IPS-18a (cell line): Measurements from ENCODE around the gene IL22RA1.
A peak's percentile ranks its signal among the peaks of the same experiment; 100 is the strongest.

Experiments
- H3K27ac ChIP-seq: one replicate; pipeline ENCODE4 v1.5.1; 2013; ENCODE audit warnings: low read length
- H3K27me3 ChIP-seq: one replicate; pipeline ENCODE4 v1.6.1; 2013; ENCODE audit warnings: mild to moderate bottlenecking, low read length; ENCODE audit not compliant: control insufficient read depth, insufficient read depth
- H3K36me3 ChIP-seq: one replicate; pipeline ENCODE4 v1.6.1; 2013; ENCODE audit warnings: low read depth, low read length; ENCODE audit not compliant: control insufficient read depth
- H3K4me1 ChIP-seq: one replicate; pipeline ENCODE4 v1.6.1; 2013; ENCODE audit warnings: low read depth, low read length; ENCODE audit not compliant: control insufficient read depth
- H3K4me3 ChIP-seq: one replicate; pipeline ENCODE4 v1.5.1; 2013; ENCODE audit warnings: low read length
- H3K9ac ChIP-seq: one replicate; pipeline ENCODE4 v1.6.1; 2013; ENCODE audit warnings: mild to moderate bottlenecking, low read length, moderate library complexity
- H3K9me3 ChIP-seq: one replicate; pipeline ENCODE4 v1.6.1; 2013; ENCODE audit warnings: low read depth, low read length; ENCODE audit not compliant: control insufficient read depth

IL22RA1 gene

DNA sequence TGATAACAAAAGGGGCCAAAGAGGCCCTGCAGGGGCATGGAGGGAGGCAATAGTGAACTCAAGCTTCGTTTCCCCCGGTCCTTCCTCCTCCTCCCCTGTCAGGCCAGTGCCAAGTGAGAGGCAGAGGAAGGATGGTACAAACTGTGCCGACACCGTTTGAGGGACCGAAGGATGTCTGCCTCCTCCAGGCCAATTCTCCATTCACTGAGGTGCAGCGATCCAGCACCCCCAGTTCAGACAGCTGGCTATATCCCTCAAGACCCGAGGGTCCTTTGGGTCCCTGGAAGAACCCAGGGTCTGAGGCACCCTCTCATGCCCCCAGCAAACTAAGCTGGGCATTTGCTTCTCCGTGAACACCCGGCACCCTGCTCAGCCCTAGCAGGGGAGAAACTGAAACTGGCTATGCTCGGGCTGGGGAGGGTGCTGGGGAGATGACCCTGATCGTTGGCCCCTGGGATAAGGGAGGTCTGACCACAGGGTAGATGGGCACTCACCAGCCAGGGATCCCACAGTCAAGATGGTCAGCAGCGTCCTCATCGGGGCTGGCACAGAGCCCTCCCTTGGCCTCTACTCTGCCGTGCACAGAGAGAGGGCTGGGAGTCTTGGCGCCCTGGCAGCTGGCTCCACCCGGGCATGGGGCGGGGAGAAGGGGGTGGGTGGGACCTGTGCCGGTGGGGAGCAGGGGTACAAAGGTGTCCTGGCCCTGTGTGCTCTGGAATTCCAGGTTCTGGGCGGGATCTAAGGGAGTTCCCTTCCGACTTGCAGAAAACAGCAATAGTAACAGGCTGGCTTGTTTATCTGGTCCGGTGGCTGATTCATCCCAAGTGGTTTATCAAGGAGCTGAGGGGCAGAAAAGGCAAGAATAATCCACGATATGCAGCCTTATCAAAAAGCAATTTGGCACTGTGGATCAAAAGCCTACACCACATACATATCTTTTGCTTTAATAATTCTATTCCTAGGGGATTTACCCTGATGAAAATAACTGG, at the start of gene IL22RA1:
IL22RA1 (minus strand) TSS at position 595 of the 989 bp plus-strand sequence; CDS start at position 537, 58 bp downstream.
- H3K36me3 ChIP-seq: no peaks in the 10 kb centered on the region
- no peak within 1 kb of the TSS for H3K4me3 ChIP-seq
- H3K27me3 ChIP-seq: no peaks in the 10 kb centered on the region
- no peak within 1 kb of the TSS for H3K27ac ChIP-seq
- H3K9me3 ChIP-seq: no peaks in the 10 kb centered on the region
- no peaks in the 10 kb centered on the region for H3K4me1 ChIP-seq
- no peak within 1 kb of the TSS for H3K9ac ChIP-seq

DNA sequence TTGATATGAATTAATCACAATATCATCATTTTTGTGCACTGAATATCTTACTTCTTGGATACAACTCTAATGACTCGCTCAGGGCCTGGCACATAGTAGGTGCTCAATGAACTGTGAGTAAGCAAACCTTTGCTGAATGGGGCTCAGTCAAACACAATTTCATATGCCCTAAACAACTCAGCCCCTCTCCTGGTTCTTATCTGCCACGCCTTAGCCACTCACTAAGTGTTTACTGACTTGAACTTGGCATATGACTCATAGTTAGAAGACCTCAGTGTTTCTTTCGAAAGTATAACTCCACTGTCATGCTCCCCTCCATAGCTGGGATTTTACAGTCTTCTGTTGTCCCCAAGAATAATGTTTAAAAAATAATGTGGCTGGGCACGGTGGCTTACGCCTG, 48.9 kb upstream of the IL22RA1 start:
- H3K9ac ChIP-seq: no peak overlapping the region
- no peaks in the 10 kb centered on the region for H3K9me3 ChIP-seq
- H3K4me3 ChIP-seq: no peak overlapping the region
- peaks cover 11% of the 10 kb centered on the region for H3K27me3 ChIP-seq
- H3K36me3 ChIP-seq: no peaks in the 10 kb centered on the region
- no peaks in the 10 kb centered on the region for H3K4me1 ChIP-seq
- no peak overlapping the region for H3K27ac ChIP-seq

DNA sequence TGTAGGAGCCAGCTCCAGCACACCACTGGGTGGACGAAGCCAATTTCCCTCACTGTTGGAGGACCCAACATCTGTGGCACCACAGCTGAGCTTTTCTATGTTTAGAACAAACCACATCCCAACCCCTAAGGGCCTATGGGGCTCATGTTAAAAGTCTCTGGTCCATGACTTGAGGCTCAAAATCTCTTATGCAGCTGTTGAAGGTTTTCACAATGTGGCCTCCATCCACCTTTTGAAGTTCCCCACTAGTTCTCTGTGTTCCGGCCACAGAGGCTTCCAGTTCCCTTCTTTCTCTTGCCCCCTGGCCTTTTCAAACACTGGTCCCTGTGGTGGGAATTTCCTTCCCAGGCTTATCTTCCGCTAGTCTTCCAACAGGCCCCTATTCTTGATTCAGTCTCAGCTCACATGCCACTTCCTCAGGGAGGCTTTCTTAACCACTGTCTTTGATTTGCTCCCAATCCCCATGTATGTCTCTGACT, 48.1 kb upstream of the IL22RA1 start:
- Histone ChIP-seq H3K27me3 (peaks cover 16% of the 10 kb centered on the region), H3K9me3 (no peaks in the 10 kb centered on the region), H3K9ac (no peak overlapping the region), H3K4me1 (peaks cover 5% of the 10 kb centered on the region), H3K36me3 (no peaks in the 10 kb centered on the region), H3K27ac (no peak overlapping the region), H3K4me3 (no peak overlapping the region)

DNA sequence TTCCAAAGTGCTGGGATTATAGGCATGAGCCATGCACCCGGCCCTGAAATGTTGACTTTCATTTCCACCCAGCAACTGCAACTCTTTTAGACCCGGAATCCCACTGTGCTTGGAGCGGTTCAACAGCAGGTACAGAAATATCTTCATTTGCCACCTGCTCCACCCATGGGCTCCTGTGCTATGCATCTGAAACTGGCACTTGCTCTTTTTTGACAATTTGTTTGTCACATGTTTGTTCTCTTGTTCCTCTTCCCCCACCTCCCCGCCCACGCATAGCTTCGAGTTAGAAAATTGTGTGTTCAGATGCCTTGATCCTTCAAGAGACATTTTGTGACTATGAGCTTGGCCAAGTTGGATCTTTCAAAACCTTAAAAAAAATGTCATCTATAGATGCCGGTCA, 46.6 kb upstream of the IL22RA1 start:
- Histone ChIP-seq H3K36me3 (no peaks in the 10 kb centered on the region), H3K9ac (no peak overlapping the region), H3K4me1 (peaks cover 5% of the 10 kb centered on the region), H3K4me3 (no peak overlapping the region), H3K27ac (no peak overlapping the region), H3K27me3 (peaks cover 16% of the 10 kb centered on the region), H3K9me3 (no peaks in the 10 kb centered on the region)

GRCh38 chr1:24186993-24187790, 44.3 kb upstream of the IL22RA1 start, which contains the start of gene IFNLR1:
TSS of gene IFNLR1 (minus strand) at chr1:24187289. CDS start at chr1:24187248, 41 bp downstream.
- peaks cover 16% of the 10 kb centered on the region for H3K27me3 ChIP-seq
- peak within 1 kb of the TSS; percentile 74 for H3K9ac ChIP-seq
- H3K4me3 ChIP-seq: peak within 1 kb of the TSS; percentile 79
- no peak within 1 kb of the TSS for H3K27ac ChIP-seq
- H3K9me3 ChIP-seq: no peaks in the 10 kb centered on the region
- H3K4me1 ChIP-seq: peaks cover 5% of the 10 kb centered on the region
- no peaks in the 10 kb centered on the region for H3K36me3 ChIP-seq

GRCh38 chr1:24186711-24186992, 43.7 kb upstream of the IL22RA1 start:
- Histone ChIP-seq H3K9ac (peak overlapping the region; percentile 74), H3K4me1 (peaks cover 5% of the 10 kb centered on the region)

DNA sequence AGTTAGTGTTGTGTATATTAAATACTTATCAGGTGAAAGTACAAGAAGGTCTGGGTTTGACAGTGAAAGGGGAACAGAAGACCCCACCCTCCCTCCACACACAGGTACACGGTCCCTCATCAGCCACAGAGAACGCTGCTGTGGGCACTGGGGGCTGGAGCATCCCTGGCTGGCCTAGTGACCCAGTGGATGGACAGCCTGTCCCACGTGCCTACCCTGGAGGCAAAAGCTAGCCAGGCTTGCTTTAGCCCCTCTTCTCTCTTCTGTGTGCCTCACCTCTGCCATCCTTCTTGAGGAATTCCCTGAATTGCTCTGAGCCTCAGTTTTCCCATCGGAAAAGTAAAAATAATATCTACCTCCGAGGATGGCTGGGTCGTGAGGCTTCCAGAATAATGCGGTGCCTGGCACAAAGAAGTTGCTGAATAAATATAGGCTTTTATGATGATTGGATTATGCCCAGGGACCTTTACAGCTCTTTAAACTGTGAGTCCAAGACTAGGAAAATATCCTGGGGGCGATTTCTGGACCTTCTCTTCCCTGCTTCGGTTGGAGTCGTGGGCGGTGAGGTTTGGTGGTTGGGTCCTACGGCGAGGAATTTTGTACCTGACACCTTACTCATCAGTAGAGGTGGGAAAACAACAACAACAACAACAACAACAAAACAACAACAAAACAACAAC, 43.2 kb upstream of the IL22RA1 start:
- Histone ChIP-seq H3K4me3 (peak overlapping the region; percentile 79), H3K36me3 (no peaks in the 10 kb centered on the region), H3K4me1 (peaks cover 5% of the 10 kb centered on the region), H3K9ac (peak overlapping the region; percentile 74), H3K27me3 (peaks cover 16% of the 10 kb centered on the region), H3K27ac (no peak overlapping the region), H3K9me3 (no peaks in the 10 kb centered on the region)

More at GRCh38 chr1:24186711-24186992, 43.7 kb upstream of the IL22RA1 start:
- no peaks in the 10 kb centered on the region for H3K9me3 ChIP-seq
- peak overlapping the region; percentile 79 for H3K4me3 ChIP-seq
- H3K36me3 ChIP-seq: no peaks in the 10 kb centered on the region
- H3K27me3 ChIP-seq: peaks cover 16% of the 10 kb centered on the region
- H3K27ac ChIP-seq: no peak overlapping the region

- H3K36me3 ChIP-seq: no peaks in the 10 kb centered on the region
- H3K9ac ChIP-seq: no peak overlapping the region
- peaks cover 16% of the 10 kb centered on the region for H3K27me3 ChIP-seq
- H3K9me3 ChIP-seq: no peaks in the 10 kb centered on the region
- no peak overlapping the region for H3K4me3 ChIP-seq
- H3K4me1 ChIP-seq: peaks cover 5% of the 10 kb centered on the region
- H3K27ac ChIP-seq: no peak overlapping the region
Measured at GRCh38 chr1:24185076-24185475, 42.1 kb upstream of the IL22RA1 start.

DNA sequence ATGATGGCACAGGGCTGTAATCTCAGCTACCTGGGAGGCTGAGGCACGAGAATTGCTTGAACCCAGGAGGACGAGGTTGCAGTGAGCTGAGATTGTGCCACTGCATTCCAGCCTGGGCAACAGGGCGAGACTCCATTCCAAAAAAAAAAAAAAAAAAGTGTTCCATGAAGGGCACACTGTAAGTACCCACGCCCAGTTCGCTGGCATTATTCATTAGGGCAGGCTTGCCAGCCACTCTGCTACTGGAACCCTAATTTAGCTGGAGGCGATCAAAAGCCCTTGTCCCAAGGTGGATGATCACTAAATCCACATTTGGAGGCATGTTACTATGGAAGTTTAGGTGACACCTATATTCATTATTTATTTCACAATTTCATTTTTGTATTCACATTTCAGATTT, 39.1 kb upstream of the IL22RA1 start:
- Histone ChIP-seq H3K9me3 (no peaks in the 10 kb centered on the region), H3K27me3 (peaks cover 5% of the 10 kb centered on the region), H3K4me3 (no peak overlapping the region), H3K36me3 (peaks cover 3% of the 10 kb centered on the region), H3K4me1 (peaks cover 5% of the 10 kb centered on the region), H3K27ac (no peak overlapping the region), H3K9ac (no peak overlapping the region)

GRCh38 chr1:24181619-24182018, 38.7 kb upstream of the IL22RA1 start:
- H3K27ac ChIP-seq: no peak overlapping the region
- H3K36me3 ChIP-seq: peaks cover 3% of the 10 kb centered on the region

GRCh38 chr1:24180676-24181075, 37.7 kb upstream of the IL22RA1 start:
- Histone ChIP-seq H3K27me3 (no peaks in the 10 kb centered on the region), H3K36me3 (peaks cover 3% of the 10 kb centered on the region), H3K4me3 (no peak overlapping the region), H3K9me3 (no peaks in the 10 kb centered on the region), H3K27ac (no peak overlapping the region), H3K9ac (no peak overlapping the region), H3K4me1 (no peaks in the 10 kb centered on the region)

More at GRCh38 chr1:24181619-24182018, 38.7 kb upstream of the IL22RA1 start:
- Histone ChIP-seq H3K9me3 (no peaks in the 10 kb centered on the region), H3K9ac (no peak overlapping the region), H3K4me1 (peaks cover 4% of the 10 kb centered on the region), H3K27me3 (peaks cover 3% of the 10 kb centered on the region), H3K4me3 (no peak overlapping the region)
